MCF 10A (cell line): ENCODE results near the gene KAZN. TPM values are rescaled to one million over a fixed set of nuclear protein-coding genes. Genes with fewer than 3 reads are reported as not detected.

Source experiments
- BruUV-seq: library from RNA; stranded (reverse); fragments of 400-500 nt; replicated peaks from 2 replicates; lab custom pipeline; 2021; lab: Mats Ljungman, UMichigan
- CTCF ChIA-PET: fragments of 300-600 bp; sonication (Branson Sonifier 250); formaldehyde crosslinking; extraction: SDS; loops from one replicate; lab custom pipeline; 2021; ENCODE audit warnings: antibody characterized with exemption, inconsistent platforms; lab: Yijun Ruan, JAX
- POLR2A ChIA-PET: fragments of 300-600, 350-650 bp; sonication (Branson Sonifier 250); formaldehyde crosslinking; extraction: SDS; loops from one replicate; lab custom pipeline; 2020; ENCODE audit warnings: antibody characterized with exemption, inconsistent platforms; lab: Yijun Ruan, JAX
- DNase-seq: peaks from one replicate; pipeline ENCODE4 v3.0.0-alpha.2; 2018; ENCODE audit not compliant: unreplicated experiment
- H3K27ac Mint-ChIP-seq: one replicate; pipeline ENCODE4 v1.8.0; 2022; ENCODE audit warnings: mild to moderate bottlenecking, low read depth, mixed read lengths; ENCODE audit not compliant: unreplicated experiment
- H3K27me3 Mint-ChIP-seq: one replicate; pipeline ENCODE4 v1.8.0; 2022; ENCODE audit warnings: mixed read lengths; ENCODE audit not compliant: insufficient read depth, unreplicated experiment
- H3K36me3 Mint-ChIP-seq: one replicate; pipeline ENCODE4 v1.8.0; 2022; ENCODE audit warnings: mild to moderate bottlenecking, moderate library complexity, mixed read lengths; ENCODE audit not compliant: insufficient read depth, unreplicated experiment
- H3K4me1 Mint-ChIP-seq: one replicate; pipeline ENCODE4 v1.8.0; 2022; ENCODE audit warnings: mixed read lengths; ENCODE audit not compliant: insufficient read depth, unreplicated experiment
- H3K4me3 Mint-ChIP-seq: one replicate; pipeline ENCODE4 v1.8.0; 2022; ENCODE audit warnings: mild to moderate bottlenecking, moderate library complexity, mixed read lengths; ENCODE audit not compliant: unreplicated experiment
- H3K9me3 Mint-ChIP-seq: one replicate; pipeline ENCODE4 v1.8.0; 2022; ENCODE audit warnings: mixed read lengths; ENCODE audit not compliant: unreplicated experiment
- CTCF ChIP-seq: fragments of 200-600 bp; IDR thresholded peaks from one replicate; pipeline ENCODE4 v1.8.0; 2022; ENCODE audit warnings: antibody characterized with exemption, mild to moderate bottlenecking; ENCODE audit not compliant: unreplicated experiment
- intact Hi-C: fragments of 100-400 bp; cut with micrococcal nuclease; formaldehyde crosslinking; loops from 2 replicates; pipeline ENCODE4 v1.14.1; 2022
- total RNA-seq: library from RNA; stranded (reverse); gene quantifications from 2 replicates; pipeline ENCODE4 v1.2.3, GENCODE V29; 2022

Gene KAZN
- total RNA-seq, 1 experiment from 2014 or later = 3.3 TPM

- peaks cover 6% of the 10 kb centered on the region for H3K4me1 Mint-ChIP-seq
- DNase-seq = peak; percentile 92
- H3K27ac Mint-ChIP-seq = peak overlapping the region; percentile 42
- no peaks in the 10 kb centered on the region for H3K27me3 Mint-ChIP-seq
- TF ChIP-seq CTCF = peak; percentile 45
- peaks cover 12% of the 10 kb centered on the region for H3K36me3 Mint-ChIP-seq
- BruUV-seq = no TSS peak
- intact Hi-C loops = loop anchor here (1.0 to 5.0 kb wide), 4 partner anchors 48 to 280 kb away; no protein-coding TSS in a partner anchor
- CTCF ChIA-PET = interaction anchor here (0.5 to 5.2 kb wide), 33 partner anchors 10 to 1183 kb away, joined by 3 to 67 read pairs (median 4); partner anchors contain the start of gene FHAD1
- no peaks in the 10 kb centered on the region for H3K9me3 Mint-ChIP-seq
- H3K4me3 Mint-ChIP-seq = peak overlapping the region; percentile 85
- POLR2A ChIA-PET = interaction anchor here (0.7 to 2.9 kb wide), 21 partner anchors 20 to 1563 kb away, joined by 3 to 20 read pairs (median 4); no protein-coding TSS in a partner anchor
Observed at GRCh38 chr1:15152318-15153183, 554.1 kb downstream of the KAZN start.

GRCh38 chr1:15153184-15153841 is 554.8 kb downstream of the KAZN start, which contains the start of gene TMEM51:
Gene TMEM51, plus strand, starts transcription at chr1:15153747. Its CDS starts 61,341 bp downstream, at chr1:15215088.
- BruUV-seq = no TSS peak
- DNase-seq = peak; percentile 72
- peak within 1 kb of the TSS; percentile 85 for H3K4me3 Mint-ChIP-seq

GRCh38 chr1:15153842-15154479 is 555.5 kb downstream of the KAZN start:
- Mint-ChIP-seq H3K27ac (no peak overlapping the region), H3K4me3 (peak overlapping the region; percentile 85), H3K9me3 (no peaks in the 10 kb centered on the region), H3K36me3 (peaks cover 6% of the 10 kb centered on the region), H3K4me1 (peaks cover 17% of the 10 kb centered on the region), H3K27me3 (no peaks in the 10 kb centered on the region)
- ChIA-PET POLR2A (interaction anchor here (0.6 to 2.9 kb wide), 6 partner anchors 15 to 464 kb away, joined by 3 to 20 read pairs (median 8); no protein-coding TSS in a partner anchor), CTCF (interaction anchor here (0.6 to 5.2 kb wide), 5 partner anchors 11 to 180 kb away, joined by 3 to 67 read pairs (median 6); no protein-coding TSS in a partner anchor)
- intact Hi-C loops = loop anchor here (5.0 kb wide), 1 partner anchor 278 kb away; no protein-coding TSS in a partner anchor
- TF ChIP-seq CTCF = peak; percentile 83
- no TSS peak for BruUV-seq
- peak; percentile 65 for DNase-seq

More at GRCh38 chr1:15153184-15153841, 554.8 kb downstream of the KAZN start, which contains the start of gene TMEM51:
- peak within 1 kb of the TSS; percentile 42 for H3K27ac Mint-ChIP-seq
- intact Hi-C loops = loop anchor here (5.0 kb wide), 1 partner anchor 279 kb away; no protein-coding TSS in a partner anchor
- H3K9me3 Mint-ChIP-seq = no peaks in the 10 kb centered on the region
- peaks cover 11% of the 10 kb centered on the region for H3K4me1 Mint-ChIP-seq
- ChIA-PET POLR2A (interaction anchor here (0.6 to 2.9 kb wide), 14 partner anchors 16 to 465 kb away, joined by 3 to 20 read pairs (median 5); no protein-coding TSS in a partner anchor), CTCF (interaction anchor here (0.5 to 5.2 kb wide), 20 partner anchors 10 to 1050 kb away, joined by 3 to 67 read pairs (median 4); partner anchors contain the start of gene FHAD1)
- TF ChIP-seq CTCF = no peak
- peaks cover 7% of the 10 kb centered on the region for H3K36me3 Mint-ChIP-seq
- no peaks in the 10 kb centered on the region for H3K27me3 Mint-ChIP-seq
